ENCODE measurements around the gene MFSD1.

MFSD1 gene

DNA sequence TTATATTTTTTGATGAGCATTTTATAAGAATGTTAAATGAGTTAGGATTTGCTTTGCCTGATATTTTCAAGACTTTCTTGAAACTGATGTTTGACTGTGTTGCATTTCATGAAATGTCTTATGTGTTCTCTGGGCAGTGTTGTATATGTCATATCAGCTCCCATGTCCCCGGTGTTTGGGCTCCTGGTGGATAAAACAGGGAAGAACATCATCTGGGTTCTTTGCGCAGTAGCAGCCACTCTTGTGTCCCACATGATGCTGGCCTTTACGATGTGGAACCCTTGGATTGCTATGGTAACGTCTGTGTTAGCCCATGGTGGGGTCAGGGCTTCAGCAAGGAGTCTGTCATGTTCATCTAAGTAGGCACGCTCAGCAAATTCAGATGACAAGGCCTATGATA is 20.0 kb downstream of the MFSD1 start:
- no peak for DNase-seq

DNA sequence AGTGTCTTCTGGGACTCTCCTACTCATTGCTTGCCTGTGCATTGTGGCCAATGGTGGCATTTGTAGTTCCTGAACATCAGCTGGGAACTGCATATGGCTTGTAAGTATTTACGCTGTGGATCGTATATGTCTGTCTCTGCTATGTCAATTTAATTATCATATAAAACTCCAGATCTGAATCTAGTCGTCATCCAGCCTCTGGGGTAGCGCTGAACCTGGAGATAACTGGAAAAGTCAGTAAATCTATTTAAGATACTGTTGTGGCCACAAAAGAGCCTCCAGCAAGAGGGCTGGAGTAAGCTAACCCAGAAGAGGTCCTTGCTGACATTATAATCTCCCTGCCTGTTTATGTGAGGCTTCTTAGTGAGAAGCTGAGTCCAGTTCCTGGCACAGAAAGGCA is 21.6 kb downstream of the MFSD1 start:
- no peak for DNase-seq

DNA sequence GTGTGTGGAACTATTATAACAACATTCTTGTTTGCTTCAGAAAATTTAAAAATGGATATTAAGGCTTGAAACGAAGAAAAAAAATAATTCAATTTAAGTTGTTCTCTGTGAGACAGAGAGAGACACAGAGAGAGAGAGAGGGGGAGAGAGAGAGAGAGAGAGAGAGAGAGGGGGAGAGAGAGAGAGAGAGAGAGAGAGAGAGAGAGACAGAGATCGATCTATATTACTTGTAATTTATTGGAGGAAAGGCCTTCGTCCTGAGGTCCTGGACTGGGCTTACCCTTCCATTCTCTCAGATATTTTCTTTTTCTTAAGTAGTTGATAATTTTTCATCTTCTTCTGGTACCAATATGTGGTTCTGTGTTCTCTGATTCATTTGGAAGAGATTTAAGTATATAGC is 25.9 kb downstream of the MFSD1 start:
- no peak for DNase-seq

DNA sequence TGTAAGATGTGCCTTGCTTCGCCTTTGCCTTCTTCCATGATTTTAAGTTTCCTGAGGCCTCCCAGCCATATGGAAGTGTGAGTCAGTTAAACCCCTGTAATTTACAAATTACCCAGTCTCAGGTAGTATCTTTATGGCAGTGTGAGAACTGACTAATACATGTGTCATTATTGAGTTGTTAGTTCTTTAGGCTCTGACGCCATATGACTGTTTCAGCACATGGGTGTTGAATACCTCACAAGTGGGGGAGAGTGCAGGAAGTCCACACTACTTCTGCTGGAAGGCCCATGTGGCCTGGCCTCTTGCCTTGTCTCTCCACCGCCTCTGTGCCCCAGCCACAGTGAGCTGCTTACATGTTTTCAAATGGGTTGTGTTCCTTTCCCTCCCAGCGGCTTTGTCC is 28.5 kb downstream of the MFSD1 start:
- DNase-seq, result no peak

DNA sequence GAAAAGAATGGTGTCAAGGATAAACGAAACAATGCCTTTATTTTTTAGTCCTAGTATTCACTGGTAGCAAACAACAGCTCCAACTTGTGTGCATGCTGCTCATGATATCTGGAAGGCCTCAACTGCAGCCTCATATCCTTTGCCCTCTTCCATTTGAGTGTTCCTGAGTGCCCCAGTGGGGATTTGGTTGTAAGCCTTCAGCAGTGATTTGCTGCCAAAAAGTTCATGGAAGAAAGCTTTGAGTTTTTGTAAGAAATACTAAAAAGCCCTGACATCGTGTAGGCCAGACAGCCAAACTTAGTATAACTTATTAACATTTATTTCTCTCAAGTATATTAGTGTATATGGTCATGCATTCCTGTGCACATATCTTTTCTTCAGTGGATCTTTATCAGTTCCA is 30.0 kb downstream of the MFSD1 start:
- no peak for DNase-seq

DNA sequence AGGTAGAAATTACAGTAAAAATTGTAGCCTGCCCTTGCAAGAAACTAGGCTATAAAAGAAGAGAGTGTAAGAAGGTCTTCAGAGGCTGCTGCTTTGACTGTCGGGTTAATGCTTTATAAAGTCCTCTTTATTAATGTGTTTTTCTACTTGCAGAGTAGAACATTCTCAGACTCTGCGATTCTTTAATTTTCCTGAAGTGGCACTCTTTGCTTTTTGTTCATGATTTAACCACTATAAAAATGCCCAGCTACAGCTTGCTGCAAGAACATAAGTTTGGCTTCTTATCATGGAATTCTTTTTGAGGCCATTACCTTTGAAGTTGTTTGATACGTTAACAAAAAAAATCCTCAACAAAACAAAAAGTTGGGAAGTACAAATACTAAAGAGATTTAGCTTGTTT is 33.8 kb downstream of the MFSD1 start:
- DNase-seq, result no peak

DNA sequence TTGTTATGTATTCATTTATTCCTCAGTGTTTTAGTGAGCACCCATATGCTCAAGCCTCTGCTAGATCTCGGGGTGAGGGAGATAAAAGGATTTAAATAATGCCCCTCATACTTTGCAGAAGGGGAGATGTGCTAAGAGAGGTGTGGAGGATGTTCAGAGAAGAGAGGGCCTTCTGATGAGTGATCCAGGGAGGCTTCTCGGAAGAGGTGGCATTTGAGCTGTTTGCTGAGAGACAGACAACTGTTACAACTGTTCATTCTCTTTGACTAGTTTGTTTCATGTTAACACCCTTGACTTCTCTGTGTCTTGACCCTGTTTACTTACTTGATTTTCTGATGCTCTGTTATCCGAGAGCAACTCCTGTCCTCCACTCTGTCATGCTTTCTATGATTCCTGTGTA is 34.5 kb downstream of the MFSD1 start:
- no peak for DNase-seq

DNA sequence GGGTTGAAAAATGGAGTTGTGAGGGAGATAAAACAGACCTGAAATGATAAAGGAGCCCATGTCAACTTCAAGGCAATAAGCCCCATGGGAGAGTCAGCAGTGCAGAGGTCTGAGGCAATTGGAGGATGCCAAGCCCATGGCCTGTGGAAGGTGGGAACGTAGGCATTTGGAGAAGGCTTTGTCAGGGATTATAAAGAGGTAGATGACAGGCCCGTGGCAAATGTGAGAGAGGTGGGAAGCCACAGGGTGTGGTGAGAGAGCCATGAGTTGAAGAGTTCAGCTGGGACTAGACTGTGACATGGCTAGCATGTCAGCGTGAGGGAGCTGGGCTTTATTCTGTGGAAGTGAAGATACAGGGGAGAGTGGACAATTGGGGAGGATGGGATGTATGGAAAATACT is 35.4 kb downstream of the MFSD1 start:
- DNase-seq, result no peak

DNA sequence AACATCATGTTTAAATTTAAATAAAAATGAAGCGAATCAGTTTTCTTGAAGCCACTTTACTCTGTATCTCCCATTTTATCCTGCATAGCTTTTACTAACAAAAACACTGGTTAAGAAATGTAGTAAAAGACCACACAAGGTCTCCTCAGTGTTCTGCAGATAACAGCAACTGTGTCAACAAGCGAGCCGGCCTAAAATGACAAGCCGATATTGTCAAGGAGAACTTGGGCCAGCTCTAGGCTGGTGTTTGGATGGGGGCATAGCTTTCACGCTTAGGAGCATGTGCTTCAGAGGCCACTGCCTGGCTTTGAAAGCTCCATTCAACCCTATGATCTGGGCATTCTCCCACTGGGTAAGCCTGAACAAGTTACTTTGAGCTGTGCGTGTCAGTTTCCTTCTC is 38.1 kb downstream of the MFSD1 start:
- DNase-seq, result no peak

DNA sequence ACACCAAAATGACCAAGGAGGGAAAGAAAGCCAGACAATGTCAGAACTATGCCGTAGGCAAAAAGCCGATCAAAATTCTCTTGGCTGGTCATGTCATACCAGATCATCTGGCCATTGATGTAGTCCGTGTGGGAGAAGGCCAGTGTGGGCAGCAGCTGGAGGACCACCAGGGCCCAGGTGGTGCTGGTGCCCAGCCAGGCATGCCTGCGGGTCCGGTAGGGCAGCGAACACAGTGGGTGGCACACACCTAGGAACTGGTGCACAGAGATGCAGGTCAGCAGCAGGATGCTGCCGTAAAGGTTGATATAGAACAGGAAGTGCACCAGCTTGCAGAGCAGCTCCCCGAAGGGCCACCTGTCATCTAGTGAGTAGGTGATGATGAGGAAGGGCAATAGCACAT is 39.5 kb downstream of the MFSD1 start:
- no peak for DNase-seq

DNA sequence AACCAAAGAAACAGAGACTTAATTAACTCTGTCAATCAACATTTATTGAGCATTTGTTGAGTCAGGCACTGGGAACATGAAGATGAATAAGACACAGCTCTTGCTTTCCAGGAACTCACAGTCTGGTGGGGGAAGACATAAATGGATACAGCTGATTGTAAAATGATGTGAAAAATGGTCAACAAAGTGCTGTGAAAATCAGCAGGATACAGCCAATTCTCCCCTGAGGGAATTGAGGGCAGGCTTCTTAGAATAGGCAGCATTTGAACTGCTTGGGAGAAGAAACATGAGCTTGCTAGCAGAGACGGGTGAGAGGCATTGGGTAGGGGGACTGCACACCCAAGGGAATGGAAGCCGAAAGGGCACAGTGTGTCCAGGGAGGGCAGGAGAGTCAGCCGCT is 41.1 kb downstream of the MFSD1 start:
- no peak for DNase-seq

DNA sequence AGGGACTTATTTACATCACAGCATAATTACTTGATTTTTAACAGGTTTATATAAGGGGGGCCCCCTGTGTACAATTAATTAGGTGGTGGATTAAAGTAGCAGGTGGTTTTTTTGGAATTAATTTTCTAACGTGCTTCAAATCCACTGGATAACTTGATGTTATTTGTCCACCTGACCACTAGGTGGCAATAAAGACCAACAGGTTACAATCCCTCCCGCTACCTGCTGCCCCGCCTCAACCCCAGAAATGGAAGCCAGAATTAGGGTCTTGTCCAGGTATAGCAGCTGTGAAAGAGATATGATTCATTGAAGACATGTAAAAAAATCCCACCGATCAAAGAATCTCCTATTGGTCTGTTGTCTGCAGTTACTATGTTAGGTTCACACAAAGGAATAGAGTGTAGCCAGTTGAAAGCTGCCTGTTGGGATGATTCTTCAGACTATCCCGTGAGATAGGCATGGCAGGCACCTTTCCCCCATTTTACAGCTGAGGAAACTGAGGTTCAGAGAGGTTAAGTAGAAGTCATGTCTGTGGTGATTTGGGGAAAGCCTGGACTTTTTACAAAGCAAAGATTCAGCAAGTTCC is 44.0 kb downstream of the MFSD1 start:
- DNase-seq, result no peak

DNA sequence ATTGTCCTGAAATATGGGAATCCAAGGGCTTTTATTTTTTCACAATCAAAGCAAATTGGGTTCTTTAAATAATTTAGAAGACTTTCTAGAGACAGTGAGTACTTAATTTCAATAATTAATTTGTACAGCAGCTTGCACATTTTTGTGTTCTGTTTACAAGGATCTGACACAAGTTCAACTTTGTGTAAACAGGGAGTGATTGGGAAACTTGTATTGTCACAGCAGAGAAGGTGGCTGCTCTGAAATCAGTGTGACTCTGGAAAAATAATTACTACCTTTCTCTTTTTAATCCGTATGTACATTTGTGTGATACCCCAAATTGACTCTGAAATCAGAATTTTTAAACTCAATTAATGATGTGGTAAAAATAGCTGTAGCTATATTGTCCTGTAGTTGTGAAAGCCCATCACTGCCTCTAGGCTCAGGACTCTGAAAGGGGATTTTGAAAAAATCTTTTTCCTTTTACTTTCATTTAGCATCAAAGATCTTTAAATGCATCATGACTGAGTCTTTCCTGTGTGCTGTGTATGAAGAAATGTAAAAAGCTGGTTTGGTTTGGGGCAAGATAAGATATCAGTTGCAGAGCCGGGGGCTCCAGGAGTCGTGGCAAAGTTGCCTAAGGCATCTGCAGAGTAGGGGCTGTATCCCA is 45.1 kb downstream of the MFSD1 start:
- DNase-seq, result no peak

DNA sequence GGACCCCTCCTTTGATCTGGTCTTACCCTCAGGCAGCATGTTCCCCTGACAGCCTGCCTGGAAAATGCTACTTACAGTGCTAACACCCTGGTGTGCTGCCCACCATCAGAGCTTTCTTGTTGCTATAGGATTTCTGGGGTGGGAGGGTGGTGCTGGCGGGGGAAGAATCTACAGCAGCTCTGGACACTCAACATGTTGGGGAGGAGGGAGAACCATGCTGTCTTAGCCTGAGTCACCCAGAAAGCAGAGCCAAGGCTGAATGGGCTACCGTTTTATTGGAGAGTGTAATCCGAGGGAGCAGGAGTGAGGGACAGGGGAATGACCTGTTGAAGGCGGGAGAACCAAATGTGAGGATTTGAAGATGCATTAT is 45.6 kb downstream of the MFSD1 start:
- DNase-seq, result no peak

DNA sequence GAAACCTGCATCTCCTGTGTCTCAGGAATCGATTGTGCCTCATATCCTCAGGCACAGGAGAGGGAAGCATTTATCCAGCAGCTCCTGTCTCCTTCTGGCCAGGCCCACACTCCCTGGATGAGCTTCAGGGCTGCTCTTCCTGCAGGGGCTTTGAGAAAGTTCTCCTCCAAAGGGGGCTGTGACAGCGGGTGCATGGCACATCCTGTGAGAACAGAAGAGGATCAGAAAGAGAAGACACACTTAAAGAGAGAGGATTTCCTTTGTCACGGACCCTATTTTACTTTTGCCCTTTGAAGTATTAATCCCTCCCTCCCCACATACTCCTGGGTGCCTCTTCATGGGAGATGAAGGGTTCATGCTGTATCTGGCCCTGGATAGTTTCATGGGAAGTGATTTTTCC is 46.0 kb downstream of the MFSD1 start:
- no peak for DNase-seq

DNA sequence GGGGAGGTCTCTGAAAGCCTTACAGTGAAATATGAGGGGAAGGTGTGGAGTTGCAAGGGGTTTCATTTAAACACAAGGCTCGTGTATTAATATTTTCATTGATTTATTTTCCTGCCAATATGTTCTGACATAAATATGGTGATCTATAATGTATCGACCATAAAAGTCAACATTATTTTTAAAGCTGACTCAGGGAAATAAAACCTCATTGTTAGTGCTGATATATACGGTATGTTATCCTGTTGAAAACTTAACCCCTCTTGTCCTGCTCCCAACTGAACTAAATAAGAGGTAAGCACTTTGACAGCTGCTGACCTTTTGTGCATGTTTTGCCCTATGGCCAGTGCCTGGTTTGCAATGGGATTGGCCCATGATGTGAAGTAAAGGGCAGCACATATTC is 47.9 kb downstream of the MFSD1 start:
- DNase-seq, result no peak

DNA sequence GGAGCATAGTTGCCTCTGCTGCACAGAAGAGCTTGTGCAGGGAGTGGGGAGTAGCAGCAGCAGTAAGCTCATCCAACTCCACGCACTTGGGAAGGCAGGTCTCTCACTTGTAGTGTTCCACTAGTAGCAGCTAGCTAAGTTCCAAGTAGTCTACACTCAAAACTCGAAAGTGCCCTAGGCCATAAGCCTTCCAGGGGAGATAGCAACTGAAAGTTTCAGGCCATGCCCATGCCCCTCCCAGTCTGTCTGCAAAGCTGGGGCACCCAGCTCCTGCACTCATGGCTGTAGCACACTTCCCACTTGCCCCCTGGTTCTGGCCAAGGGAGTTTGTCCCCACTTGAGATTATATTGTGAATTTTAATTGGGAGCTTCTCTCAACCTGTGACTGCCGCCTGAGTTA is 57.5 kb downstream of the MFSD1 start:
- no peak for DNase-seq

DNA sequence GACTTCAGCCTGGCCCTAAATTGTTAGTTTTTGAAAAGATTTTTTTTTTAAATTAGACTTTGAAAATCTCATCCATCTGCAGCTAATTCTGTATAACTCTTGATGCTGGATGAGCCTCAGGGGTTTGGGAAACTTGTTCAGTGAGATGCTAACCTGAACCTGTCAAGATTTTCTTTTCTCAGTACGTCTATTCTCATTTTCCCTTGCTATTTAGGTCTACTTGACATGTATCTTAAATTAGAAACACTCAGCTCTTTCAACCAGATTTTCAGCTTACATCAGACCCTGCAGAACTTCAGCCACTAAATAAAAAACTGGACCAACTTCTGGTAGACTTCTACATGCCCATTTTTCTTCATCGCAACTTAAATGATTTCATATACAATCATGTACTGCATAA is 61.4 kb downstream of the MFSD1 start:
- DNase-seq, result no peak

DNA sequence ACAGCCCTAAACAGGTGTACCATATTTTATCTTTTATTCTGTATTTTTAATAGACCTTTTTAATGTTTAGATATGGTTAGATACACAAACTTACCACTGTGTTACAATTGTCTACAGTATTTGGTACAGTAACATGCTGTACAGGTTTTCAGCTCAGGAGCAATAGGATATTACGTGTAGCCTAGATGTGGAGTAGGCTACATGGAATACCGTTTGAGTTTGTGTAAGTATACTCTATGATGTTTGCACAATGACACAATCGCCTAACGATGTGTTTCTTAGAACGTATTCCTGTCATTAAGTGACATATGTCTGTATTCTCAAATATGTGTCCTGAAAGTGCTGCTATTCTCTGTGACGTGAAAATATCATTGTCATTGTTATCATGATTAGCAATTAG is 62.6 kb downstream of the MFSD1 start:
- no peak for DNase-seq

DNA sequence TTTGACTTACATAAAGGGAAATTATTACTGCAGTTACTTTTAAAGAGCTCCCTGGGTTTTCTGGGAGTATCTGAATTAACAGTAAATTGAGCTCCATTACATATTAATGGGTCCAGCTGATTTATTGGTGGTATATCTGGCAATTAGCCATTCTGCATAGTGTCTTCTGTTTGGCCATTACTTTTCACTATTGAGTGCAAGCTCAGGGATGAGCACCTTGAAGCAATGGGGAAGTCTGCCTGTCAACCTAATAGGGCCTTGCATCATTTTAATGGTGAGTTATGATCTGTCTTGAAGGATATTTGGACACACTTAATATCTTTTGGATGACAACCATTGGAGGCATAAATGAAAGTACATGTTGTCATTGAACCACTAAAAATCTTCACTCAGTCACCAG is 73.8 kb downstream of the MFSD1 start:
- DNase-seq, result no peak
